Stimulated activated CD4-positive, alpha-beta T cell treated with anti-CD3 and anti-CD28 coated beads, TNF-alpha, amount 100 ng/mL, for 48 hours (primary cell): ENCODE results near the gene DIPK1B.

Experiments
- DNase-seq, 3 donors: peaks; one replicate each; pipeline ENCODE4 v3.0.0-alpha.2; 2020; ENCODE audit warnings: low read depth in 3 of 3

The DIPK1B gene

GRCh38 chr9:136686794-136687711 lies 25.3 kb upstream of the DIPK1B start, which contains the start of gene AGPAT2:
Gene AGPAT2 (minus strand): TSS chr9:136687457. CDS start chr9:136687357, 100 bp downstream.
- DNase-seq = peak; percentile 43 to 76 (median 54)

- DNase-seq = no peak
Measured at GRCh38 chr9:136687721-136688223, 24.6 kb upstream of the DIPK1B start.

DNA sequence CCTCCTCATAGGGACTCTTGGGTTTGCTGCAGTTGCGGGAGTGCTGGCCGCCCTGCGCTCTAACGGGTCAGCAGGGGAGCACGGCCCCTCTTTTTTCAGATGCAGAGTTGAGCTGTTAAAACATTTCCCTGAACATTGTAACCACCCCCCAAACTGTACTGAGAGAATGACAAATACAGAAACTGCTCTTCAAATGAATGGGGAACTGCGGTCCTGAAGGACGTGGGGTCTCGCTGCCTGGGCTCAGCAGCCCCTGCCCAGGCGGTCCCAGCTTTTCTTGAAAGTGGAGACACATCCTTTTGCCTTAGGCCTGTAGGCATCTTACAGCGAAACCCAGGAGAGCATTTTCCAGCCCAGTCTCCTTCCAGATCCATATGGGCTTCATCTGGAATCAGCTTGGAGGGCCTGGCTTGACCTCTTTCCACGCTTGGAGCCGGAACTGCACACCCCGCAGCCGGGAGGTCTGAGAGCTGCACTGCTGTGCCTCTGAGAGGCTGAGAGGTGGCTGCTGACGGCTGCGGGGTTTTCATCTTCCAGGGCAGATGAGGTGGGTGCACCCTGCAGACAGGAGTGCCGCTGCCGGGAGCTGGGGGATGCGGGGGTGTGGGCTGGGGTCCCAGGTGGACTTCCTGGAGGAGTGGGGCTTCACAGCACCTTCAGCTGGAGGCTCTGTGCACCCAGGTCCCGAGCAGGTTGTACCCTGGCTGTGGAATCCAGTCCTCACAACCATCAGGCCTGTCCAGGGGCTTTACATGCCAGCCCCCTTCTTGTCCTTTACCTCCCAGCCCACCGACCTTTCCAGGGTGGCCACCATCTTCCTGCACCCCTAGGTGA lies 23.9 kb upstream of the DIPK1B start:
- DNase-seq = no peak

DNA sequence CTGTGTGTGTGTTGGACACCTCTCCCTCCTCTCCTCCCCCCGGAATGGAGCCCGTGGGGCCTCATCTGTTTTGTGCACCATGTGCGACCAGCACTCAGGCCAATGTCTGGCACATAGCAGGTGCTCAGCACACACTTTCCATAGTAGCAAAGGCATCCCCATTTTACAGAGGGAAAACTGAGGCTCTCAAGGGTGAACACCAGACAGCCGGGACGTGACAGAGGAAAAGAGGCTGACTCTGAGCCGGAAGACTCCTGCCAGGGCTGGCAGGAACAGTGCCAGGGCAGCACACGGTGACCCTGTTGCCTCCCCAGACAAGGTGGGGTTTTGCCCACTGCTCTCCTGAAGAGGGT lies 23.3 kb upstream of the DIPK1B start:
- no peak for DNase-seq

DNA sequence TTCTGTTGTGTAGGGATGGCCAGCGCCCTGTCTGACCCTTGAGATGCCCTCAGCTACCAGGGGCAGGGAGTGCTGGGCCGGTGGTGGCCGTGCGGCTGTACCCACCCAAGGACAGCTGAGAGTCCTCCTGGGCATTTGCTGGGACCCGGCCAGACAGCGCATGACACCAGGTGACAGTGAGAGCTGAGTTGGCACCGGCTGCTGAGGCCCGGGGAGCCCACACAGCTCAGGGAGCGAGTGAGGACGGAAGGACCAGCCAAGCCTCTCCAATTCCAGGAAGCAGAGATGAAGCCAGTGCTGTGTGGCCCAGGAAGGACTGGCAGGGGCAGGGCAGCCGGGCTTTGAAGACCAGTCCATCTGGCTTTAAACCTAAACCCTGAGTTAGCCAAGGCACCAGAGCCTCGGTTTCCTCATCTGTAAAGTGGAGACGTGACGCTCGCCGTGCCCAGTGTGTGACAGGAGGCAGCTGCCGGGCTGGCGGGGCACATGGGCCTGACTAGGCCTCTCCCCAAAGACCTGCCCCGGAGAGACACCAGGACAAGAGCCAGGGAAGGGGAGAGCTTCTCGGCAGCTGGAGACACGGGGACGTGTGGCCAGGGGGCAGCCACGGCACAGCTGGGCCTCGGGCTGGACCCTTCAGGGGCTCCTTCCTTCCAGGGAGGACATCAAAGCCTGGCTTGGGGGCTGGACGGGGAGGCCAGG lies 22.1 kb upstream of the DIPK1B start:
- DNase-seq = no peak

DNA sequence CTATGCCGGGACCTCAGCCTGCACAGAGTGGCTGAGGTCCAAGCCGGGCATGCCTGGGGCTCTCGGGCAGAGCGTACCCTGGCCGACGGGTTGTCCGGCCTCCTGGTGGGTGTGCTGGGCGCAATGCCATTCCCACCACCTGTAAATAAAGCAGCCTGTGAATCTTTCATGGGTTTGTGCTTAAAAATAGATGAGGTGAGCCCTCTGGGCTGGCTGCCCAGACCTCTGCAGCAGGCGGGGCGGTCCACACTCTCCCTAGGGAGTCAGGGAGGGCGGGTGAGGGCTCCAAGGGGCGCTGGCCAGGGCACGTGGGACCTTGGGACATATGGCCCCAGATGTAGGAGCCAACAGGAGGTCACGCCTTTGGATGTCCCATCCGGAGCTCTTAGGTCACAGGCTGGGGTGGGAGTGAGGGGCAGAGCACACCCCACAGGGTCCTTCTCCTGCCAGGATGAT lies 21.5 kb upstream of the DIPK1B start:
- no peak for DNase-seq

- no peak for DNase-seq
Measured at GRCh38 chr9:136691316-136692184, 20.8 kb upstream of the DIPK1B start.

DNA sequence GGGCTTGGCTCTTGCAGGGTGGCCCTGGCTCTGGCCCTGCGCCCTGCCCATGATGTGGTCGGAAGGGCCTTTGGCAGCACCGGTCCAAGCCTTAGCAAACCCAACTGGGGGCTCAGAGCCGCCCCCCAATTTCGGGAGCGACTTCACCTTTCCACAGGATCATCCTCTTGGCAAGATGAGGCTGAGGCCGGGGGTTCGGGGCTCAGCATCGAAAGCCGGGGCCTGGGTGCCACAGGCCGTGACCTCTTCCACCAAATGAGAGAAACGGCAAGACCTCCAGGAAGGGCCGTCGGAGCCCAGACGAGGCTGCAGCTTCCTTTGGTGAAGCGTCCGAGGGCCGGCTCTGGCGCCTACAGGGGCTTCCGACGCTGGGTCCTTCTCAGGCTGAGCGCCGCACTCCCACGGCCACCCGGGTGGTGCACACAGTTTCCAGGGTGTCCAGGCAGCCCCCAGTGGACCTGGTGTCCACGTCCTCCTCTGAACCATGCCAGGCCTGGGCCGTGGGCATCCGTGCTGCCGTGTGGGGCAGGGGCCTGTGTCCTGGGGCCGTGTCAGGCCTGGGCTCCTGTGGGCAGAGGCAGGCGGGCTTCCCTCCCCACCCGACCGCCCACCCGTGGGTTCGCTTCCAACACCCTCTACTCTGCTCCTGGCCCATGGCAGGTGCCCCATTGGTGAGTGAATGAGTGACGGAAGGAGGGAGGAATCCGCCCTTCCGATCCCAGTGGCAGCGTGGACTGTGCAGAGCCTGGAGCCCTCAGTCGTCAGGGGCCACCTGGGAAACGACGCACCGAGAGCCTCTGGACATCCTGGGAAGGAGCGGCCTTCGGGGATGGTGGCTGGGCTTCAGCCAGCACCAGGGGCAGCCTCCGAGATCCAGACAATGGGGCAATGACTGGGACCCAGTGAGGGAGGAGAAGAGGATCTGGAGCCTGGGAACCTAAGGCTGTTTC lies 19.9 kb upstream of the DIPK1B start:
- no peak for DNase-seq

GRCh38 chr9:136693135-136693489 lies 19.3 kb upstream of the DIPK1B start:
- no peak for DNase-seq

DNA sequence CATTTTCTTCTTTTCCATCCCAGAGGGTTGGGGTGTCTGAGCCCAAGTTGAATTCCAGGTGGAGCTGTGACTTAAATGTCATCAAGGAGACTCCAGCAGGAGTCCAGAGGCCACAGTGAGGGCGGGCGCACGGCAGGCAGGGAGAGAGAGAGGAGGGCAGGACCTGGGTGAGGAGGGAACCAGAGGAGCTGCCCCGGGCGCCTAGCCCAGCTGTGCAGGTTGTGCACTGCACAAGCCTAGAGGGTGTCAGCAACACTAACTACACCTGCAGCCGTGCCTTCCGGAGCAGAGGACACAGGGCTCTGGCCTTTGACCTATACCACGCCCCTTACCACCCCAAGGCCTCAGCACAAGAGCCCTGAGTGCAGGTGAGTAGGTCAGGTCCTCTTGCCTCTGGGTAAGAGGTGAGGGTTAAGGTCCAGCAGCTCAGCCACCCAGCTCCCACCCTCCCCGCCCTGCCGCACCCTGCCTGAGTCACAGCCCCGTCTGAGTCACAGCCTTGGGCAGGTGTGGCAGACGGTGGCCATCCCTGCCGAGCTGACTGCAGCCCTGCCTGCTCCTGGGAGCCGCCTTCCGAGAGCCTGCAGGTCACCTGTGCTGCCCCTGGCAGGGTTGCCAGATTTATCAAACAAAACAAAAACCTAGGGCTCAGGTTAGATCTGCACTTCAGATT lies 18.7 kb upstream of the DIPK1B start:
- DNase-seq = no peak

DNA sequence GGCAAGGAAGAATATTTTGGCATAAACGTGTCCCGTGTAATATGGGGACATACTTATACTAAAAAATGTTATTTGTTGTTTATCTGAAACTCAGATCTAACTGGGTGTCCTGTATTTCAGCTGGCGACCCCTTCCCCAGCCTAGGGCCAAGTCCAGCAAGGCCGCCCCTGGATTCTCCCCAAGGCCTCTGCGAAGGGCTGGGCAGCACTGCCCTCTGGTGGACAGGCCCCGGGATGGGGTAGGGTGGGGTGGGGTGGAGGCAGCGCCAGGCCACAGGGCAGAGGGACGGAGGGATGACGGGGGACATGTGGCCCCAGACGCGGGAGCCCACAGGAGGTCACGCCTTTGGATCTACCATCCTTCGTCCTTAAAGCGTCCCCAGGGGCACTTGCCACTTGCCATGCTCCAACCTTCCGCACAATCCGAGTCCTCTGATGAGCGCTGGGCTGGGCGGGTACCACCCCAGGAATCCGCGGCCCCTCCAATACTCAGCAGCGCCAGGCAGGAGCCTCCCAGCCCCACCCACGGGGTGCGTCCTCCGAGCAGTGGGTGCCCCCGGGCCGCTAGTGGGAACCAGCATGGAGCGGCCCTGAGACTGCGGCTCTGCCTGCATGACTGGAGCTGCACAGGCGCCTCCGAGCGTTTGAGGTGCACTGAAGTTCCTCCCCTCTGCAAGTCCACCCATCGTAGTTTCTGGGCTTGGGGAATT lies 18.1 kb upstream of the DIPK1B start:
- DNase-seq = peak in 1 of 3 donors; percentile 45

GRCh38 chr9:136694872-136695247 lies 17.5 kb upstream of the DIPK1B start:
- DNase-seq = no peak

DNA sequence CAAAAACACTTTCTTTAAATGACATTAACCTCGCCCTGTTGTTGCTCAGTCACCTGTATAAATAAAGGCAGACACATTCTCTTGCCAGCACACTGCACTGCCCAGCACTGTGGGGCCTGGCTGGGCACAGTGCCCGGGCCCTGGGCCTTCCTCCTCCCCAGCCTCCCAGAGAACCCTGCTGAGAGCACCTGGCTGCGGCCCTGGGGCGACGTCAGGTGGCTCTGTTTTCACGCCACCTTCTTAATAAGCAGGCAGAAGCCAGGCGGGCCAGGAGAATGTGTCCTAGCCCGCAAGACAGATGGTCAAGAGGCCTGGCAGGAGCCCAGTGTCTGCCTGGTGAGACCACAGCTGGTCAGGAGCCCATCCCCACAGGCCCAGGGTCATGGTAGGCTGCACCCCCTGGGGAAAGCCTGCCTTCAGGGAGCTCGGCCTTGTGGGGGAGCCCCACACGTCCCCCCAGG lies 16.9 kb upstream of the DIPK1B start:
- DNase-seq = no peak

DNA sequence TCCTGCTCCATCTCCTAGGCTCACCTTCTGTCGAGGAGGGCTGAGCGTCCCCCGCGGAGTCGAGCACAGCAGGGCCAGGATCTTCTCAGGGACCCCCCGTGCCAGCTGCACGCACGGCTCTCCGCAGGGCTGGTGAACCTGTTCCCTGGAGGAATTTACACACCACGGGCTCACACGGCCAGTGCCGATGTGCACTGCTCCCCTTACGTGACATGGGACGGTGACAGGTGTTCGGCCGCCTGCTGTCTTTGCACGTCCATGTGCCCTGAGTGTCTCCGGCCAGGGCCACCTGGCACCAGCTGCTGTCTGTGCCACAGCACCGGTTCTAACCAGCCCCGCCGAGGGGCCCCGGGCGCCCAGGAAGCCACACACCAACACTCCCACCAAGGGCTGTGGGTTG lies 16.4 kb upstream of the DIPK1B start:
- DNase-seq = no peak

GRCh38 chr9:136696502-136696901 lies 15.9 kb upstream of the DIPK1B start:
- DNase-seq = no peak

DNA sequence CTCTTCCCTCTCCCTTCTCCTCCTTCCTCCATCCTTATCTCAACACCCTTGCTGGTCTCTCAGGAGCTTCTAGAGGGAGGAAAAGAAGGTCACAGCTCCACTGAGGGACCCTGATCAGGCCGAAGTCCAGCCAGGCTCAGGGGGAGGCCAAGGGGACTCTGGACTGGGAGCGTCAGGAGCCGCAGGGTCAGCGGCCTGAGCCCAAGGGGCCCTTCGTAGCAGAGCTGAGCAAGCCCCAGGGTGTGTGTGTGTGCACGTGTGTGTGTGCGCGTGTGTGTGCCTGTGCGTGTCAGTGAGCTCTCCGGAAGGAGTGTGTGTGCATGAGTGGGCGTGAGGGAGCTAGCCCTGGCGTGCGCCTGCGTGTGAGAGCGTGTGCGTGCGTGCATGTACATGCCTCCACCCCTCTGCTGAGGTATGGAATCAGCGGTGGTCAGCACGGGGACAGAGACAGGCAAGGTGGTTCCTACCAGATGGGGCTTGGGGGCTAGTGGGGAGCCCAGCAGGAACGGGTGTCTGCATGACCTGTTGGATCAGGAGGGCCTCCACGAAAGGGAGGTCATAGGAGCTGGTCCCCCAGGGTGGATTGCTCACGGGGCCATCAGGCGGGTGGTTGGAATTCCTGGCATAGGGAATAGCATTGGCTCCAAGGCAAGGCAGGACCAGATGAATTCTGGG lies 15.1 kb upstream of the DIPK1B start:
- no peak for DNase-seq

- no peak for DNase-seq
Measured at GRCh38 chr9:136697821-136698526, 14.4 kb upstream of the DIPK1B start.
